Right lobe of liver (tissue), 6 donors: ENCODE measurements around the gene NCAPH2. TPM values are rescaled to one million over a fixed set of nuclear protein-coding genes. Genes with fewer than 3 reads are reported as not detected.

Experiments used
- ATAC-seq, 4 donors: fragments of 200-7000 bp; cut with Tn5 transposase; one replicate each; pipeline ENCODE4 v1.9.1; 2020; ENCODE audit warnings: mild to moderate bottlenecking in 4 of 4, moderate library complexity in 4 of 4
- DNase-seq, 3 donors: peaks; one replicate each; pipeline ENCODE4 v3.0.0-alpha.2; 2020
- H3K27ac ChIP-seq, 3 donors: fragments of 200-600 bp; one replicate each; pipeline ENCODE4 v1.8.0; 2022
- H3K27me3 ChIP-seq, 2 donors: fragments of 200-600 bp; one replicate each; pipeline ENCODE4 v1.8.0; 2022
- H3K36me3 ChIP-seq, 4 donors: fragments of 200-600 bp; sonication (generic) in 1 of 4; one replicate each; pipeline versions ENCODE4 v1.5.1 to v1.8.0; 2017 to 2022; ENCODE audit warnings: control low read depth in 1 of 4
- H3K4me1 ChIP-seq, 4 donors: fragments of 200-600 bp; sonication (generic) in 1 of 4; one replicate each; pipeline versions ENCODE4 v1.5.1 to v1.8.0; 2017 to 2022; ENCODE audit warnings: control low read depth in 1 of 4
- H3K4me3 ChIP-seq, 3 donors: fragments of 200-600 bp; one replicate each; pipeline ENCODE4 v1.8.0; 2022
- H3K9me3 ChIP-seq, 4 donors: fragments of 200-600 bp; sonication (generic) in 1 of 4; one replicate each; pipeline versions ENCODE4 v1.5.1 to v1.8.0; 2017 to 2022; ENCODE audit warnings: control low read depth in 1 of 4
- CTCF ChIP-seq, 4 donors: fragments of 200-600 bp in 3 of 4; fragments of 450-650 bp in 1 of 4; IDR thresholded peaks; one replicate each; pipeline versions ENCODE4 v1.5.1 to v1.8.0; 2016 to 2022; ENCODE audit warnings: antibody characterized with exemption in 4 of 4, mild to moderate bottlenecking in 2 of 4
- POLR2A ChIP-seq: fragments of 450-650 bp; IDR thresholded peaks from one replicate; pipeline ENCODE4 v1.6.1; 2017; ENCODE audit warnings: antibody characterized with exemption, mild to moderate bottlenecking
- WGBS: methylation state at CpG from one replicate; pipeline ENCODE4 v1.1.6; 2018; ENCODE audit warnings: low coverage, low lambda C conversion rate; ENCODE audit not compliant: insufficient coverage; ENCODE audit errors: missing lambda C conversion rate; 5-methylcytosine and 5-hydroxymethylcytosine counted together
- intact Hi-C, 2 donors: fragments of 100-400 bp; cut with DNase I; formaldehyde crosslinking; loops; one replicate each; pipeline versions ENCODE4 v1.11.2 to v1.14.1; 2022
- total RNA-seq, 6 experiments: library from RNA; depleted of rRNA in 2 of 6; stranded (reverse); fragments of >200 nt in 2 of 6; fragmentation: NEBNext Ultra II Directional in 3 of 6; extraction: Animal tissue kit (Norgen Biotek cat#: 25700) in 3 of 6; gene quantifications; one replicate each; pipeline versions ENCODE4 v1.1.0 to v1.2.4, GENCODE V29; 2016 to 2023
- donor health status: DM: no; HTN: yes; CAD: no.
- donor health status: DM: no; HTN: no; CAD: no.
- donor health status: DM: no; HTN: no; CAD: no.
- donor health status: DM: no; HTN: yes; CAD: no.
- donor health status: DM: no; HTN: yes; CAD: no.

Gene NCAPH2
- total RNA-seq, 6 experiments from 2014 or later: 11.4 to 17.3 (median 13.9) TPM

- Histone ChIP-seq H3K9me3 (no peaks in the 10 kb centered on the region), H3K4me1 (peaks cover 0 to 11% (median 1%) of the 10 kb centered on the region in 4 donors), H3K36me3 (no peaks in the 10 kb centered on the region), H3K27ac (no peak within 1 kb of the TSS), H3K27me3 (no peaks in the 10 kb centered on the region), H3K4me3 (peak within 1 kb of the TSS; percentile 45 to 53 (median 52))
- peak; percentile 53 to 74 (median 58) for ATAC-seq
- intact Hi-C loops: loop anchor here in 1 of 2 donors (10.0 kb wide), 1 partner anchor 237 kb away; the partner anchor contains the start of gene TUBGCP6
- peak in 1 of 3 donors; percentile 65 for DNase-seq
- peak; percentile 22 for TF ChIP-seq POLR2A
- no peak for TF ChIP-seq CTCF (IDR thresholded peaks at IDR 0.05)
- WGBS: 0% methylated on average over 2 of the region's 70 CpGs
These were observed 26.5 kb upstream of the NCAPH2 start, which contains the start of gene ADM2 for GRCh38 chr22:50481440-50482106. Gene ADM2, plus strand, starts transcription at chr22:50481543. Its CDS starts 305 bp downstream, at chr22:50481848.

GRCh38 chr22:50482107-50483074 is 25.6 kb upstream of the NCAPH2 start:
- H3K27ac ChIP-seq: no peak overlapping the region
- no peaks in the 10 kb centered on the region for H3K9me3 ChIP-seq
- ATAC-seq (peak; percentile 23 to 64 (median 40)), DNase-seq (no peak)
- TF ChIP-seq POLR2A: no peak
- TF ChIP-seq CTCF (IDR thresholded peaks at IDR 0.05): no peak
- peak overlapping the region; percentile 45 to 53 (median 52) for H3K4me3 ChIP-seq
- WGBS: 44% methylated on average over 7 of the region's 35 CpGs
- H3K4me1 ChIP-seq: peaks cover 0 to 11% (median 1%) of the 10 kb centered on the region in 4 donors
- intact Hi-C loops: loop anchor here in 1 of 2 donors (10.0 kb wide), 1 partner anchor 238 kb away; the partner anchor contains the start of gene TUBGCP6
- no peaks in the 10 kb centered on the region for H3K27me3 ChIP-seq
- H3K36me3 ChIP-seq: no peaks in the 10 kb centered on the region

DNA sequence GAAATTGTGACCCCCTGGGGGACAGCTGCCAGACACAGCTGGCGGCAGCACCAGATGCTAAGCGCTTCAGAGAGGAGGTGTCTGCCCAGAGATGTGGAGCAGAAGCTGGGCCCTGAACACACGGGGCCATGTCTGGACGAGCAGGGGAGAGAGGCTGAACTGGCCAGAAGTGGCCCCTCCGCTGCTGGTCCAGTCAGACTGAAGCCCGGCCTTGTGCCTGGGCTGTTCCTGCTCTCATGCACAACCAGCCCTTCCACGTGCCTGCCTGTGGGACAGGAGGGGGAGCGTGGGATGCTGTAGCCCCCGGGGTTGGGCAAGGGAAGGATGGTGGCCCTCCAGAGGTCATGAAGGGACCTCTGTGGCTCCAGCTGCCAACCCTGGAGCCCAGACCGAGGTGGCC is 24.9 kb upstream of the NCAPH2 start:
- ATAC-seq (no peak), DNase-seq (no peak)
- no peaks in the 10 kb centered on the region for H3K27me3 ChIP-seq
- H3K4me3 ChIP-seq: no peak overlapping the region
- H3K36me3 ChIP-seq: no peaks in the 10 kb centered on the region
- intact Hi-C loops: loop anchor here in 1 of 2 donors (10.0 kb wide), 1 partner anchor 238 kb away; the partner anchor contains the start of gene TUBGCP6
- WGBS: 87% methylated on average over 3 of the region's 10 CpGs
- H3K27ac ChIP-seq: no peak overlapping the region
- TF ChIP-seq CTCF (IDR thresholded peaks at IDR 0.05) (no peak), POLR2A (no peak)
- H3K9me3 ChIP-seq: no peaks in the 10 kb centered on the region
- peaks cover 0 to 11% (median 1%) of the 10 kb centered on the region in 4 donors for H3K4me1 ChIP-seq

- H3K9me3 ChIP-seq: no peaks in the 10 kb centered on the region
- H3K4me1 ChIP-seq: peaks cover 0 to 11% (median 1%) of the 10 kb centered on the region in 4 donors
- DNase-seq (no peak), ATAC-seq (no peak)
- TF ChIP-seq POLR2A (no peak), CTCF (IDR thresholded peaks at IDR 0.05) (no peak)
- H3K36me3 ChIP-seq: no peaks in the 10 kb centered on the region
- H3K4me3 ChIP-seq: no peak overlapping the region
- no peak overlapping the region for H3K27ac ChIP-seq
- intact Hi-C loops: loop anchor here in 1 of 2 donors (10.0 kb wide), 1 partner anchor 239 kb away; the partner anchor contains the start of gene TUBGCP6
- WGBS: no CpG with 5 or more reads among the region's 8 CpGs
- no peaks in the 10 kb centered on the region for H3K27me3 ChIP-seq
These were observed 24.5 kb upstream of the NCAPH2 start for GRCh38 chr22:50483556-50483955.
